HEK293 (cell line): ENCODE results near the gene ALPK3.

ENCODE experiments used
- CTCF ChIA-PET: fragments of 350-600 bp; formaldehyde crosslinking; extraction: SDS; loops from one replicate; lab custom pipeline; 2021; ENCODE audit warnings: antibody characterized with exemption; lab: Yijun Ruan, JAX
- POLR2A ChIA-PET: fragments of 300-600 bp; formaldehyde crosslinking; extraction: SDS; loops from one replicate; lab custom pipeline; 2020; ENCODE audit warnings: antibody characterized with exemption, inconsistent platforms; lab: Yijun Ruan, JAX
- H3K27ac ChIP-seq: fragments of 200-500 bp; sonication (Bioruptor generic); 2 replicates; pipeline ENCODE4 v1.5.1; 2014; ENCODE audit warnings: low read depth, low read length, control low read depth, inconsistent platforms; ENCODE audit errors: extremely low read depth
- H3K36me3 ChIP-seq, 2 experiments: fragments of 200-500 bp in 1 of 2; sonication (Bioruptor generic) in 1 of 2; 1 replicate in 1 of 2; 2 replicates in 1 of 2; pipeline ENCODE4 v1.5.1; 2014 to 2017; ENCODE audit warnings: inconsistent platforms in 2 of 2, low read length in 2 of 2; ENCODE audit not compliant: control insufficient read depth in 2 of 2, insufficient read depth in 1 of 2
- H3K4me1 ChIP-seq: fragments of 200-500 bp; sonication (Bioruptor generic); 2 replicates; pipeline ENCODE4 v1.5.1; 2014; ENCODE audit warnings: mild to moderate bottlenecking, low read length, inconsistent platforms; ENCODE audit not compliant: control insufficient read depth, insufficient read depth
- H3K4me3 ChIP-seq: 2 replicates; pipeline ENCODE4 v1.5.1; 2011; ENCODE audit warnings: low read depth, mild to moderate bottlenecking, control low read depth, low read length, moderate library complexity
- H3K9me3 ChIP-seq: fragments of 200-500 bp; sonication (Bioruptor generic); 2 replicates; pipeline ENCODE4 v1.5.1; 2014; ENCODE audit warnings: low read depth, low read length, inconsistent platforms; ENCODE audit not compliant: control insufficient read depth, insufficient read depth
- IKZF3 ChIP-seq: fragments of 450-650 bp; IDR thresholded peaks from 2 replicates; pipeline ENCODE4 v1.5.0; 2018; ENCODE audit warnings: missing biosample characterization, mild to moderate bottlenecking, missing genetic modification characterization, moderate library complexity
- KLF8 ChIP-seq: fragments of 450-650 bp; formaldehyde crosslinking; IDR thresholded peaks from 2 replicates; pipeline ENCODE4 v1.5.1; 2016; ENCODE audit warnings: missing biosample characterization, missing genetic modification characterization
- MEIS1 ChIP-seq: sonication (generic); formaldehyde crosslinking; IDR thresholded peaks from 2 replicates; pipeline ENCODE4 v1.8.1; 2022; ENCODE audit warnings: missing genetic modification reagents, mild to moderate bottlenecking, borderline replicate concordance
- SETDB1 ChIP-seq: IDR thresholded peaks from one replicate; pipeline ENCODE4 v1.6.1; 2017; ENCODE audit warnings: mild to moderate bottlenecking, low read length, moderate library complexity, mixed read lengths; ENCODE audit not compliant: insufficient read length
- SP3 ChIP-seq: fragments of 450-650 bp; formaldehyde crosslinking; IDR thresholded peaks from 2 replicates; pipeline ENCODE4 v1.5.1; 2016; ENCODE audit warnings: missing biosample characterization, missing genetic modification characterization
- YY2 ChIP-seq: fragments of 450-650 bp; formaldehyde crosslinking; IDR thresholded peaks from 2 replicates; pipeline ENCODE4 v1.5.1; 2016; ENCODE audit warnings: missing biosample characterization, missing genetic modification characterization
- ZBTB8A ChIP-seq: fragments of 450-650 bp; formaldehyde crosslinking; IDR thresholded peaks from 2 replicates; pipeline ENCODE4 v1.5.1; 2016; ENCODE audit warnings: missing biosample characterization, missing genetic modification characterization
- ZFHX2 ChIP-seq: fragments of 450-650 bp; formaldehyde crosslinking; conservative IDR thresholded peaks from 2 replicates; pipeline ENCODE4 v1.5.1; 2016; ENCODE audit warnings: missing biosample characterization, missing genetic modification characterization
- ZFP37 ChIP-seq: fragments of 450-650 bp; formaldehyde crosslinking; IDR thresholded peaks from 2 replicates; pipeline ENCODE4 v1.5.1; 2016; ENCODE audit warnings: missing biosample characterization, missing genetic modification characterization
- ZFP41 ChIP-seq: fragments of 450-650 bp; formaldehyde crosslinking; IDR thresholded peaks from 2 replicates; pipeline ENCODE4 v1.5.1; 2016; ENCODE audit warnings: missing biosample characterization, missing genetic modification characterization, borderline replicate concordance
- ZNF114 ChIP-seq: fragments of 450-650 bp; formaldehyde crosslinking; IDR thresholded peaks from 2 replicates; pipeline ENCODE4 v1.5.0; 2017; ENCODE audit warnings: missing biosample characterization, missing genetic modification characterization
- ZNF121 ChIP-seq: fragments of 450-650 bp; formaldehyde crosslinking; IDR thresholded peaks from 2 replicates; pipeline ENCODE4 v1.5.1; 2016; ENCODE audit warnings: missing biosample characterization, missing genetic modification characterization
- ZNF133 ChIP-seq: fragments of 450-650 bp; formaldehyde crosslinking; IDR thresholded peaks from 2 replicates; pipeline ENCODE4 v1.5.1; 2016; ENCODE audit warnings: missing biosample characterization, missing genetic modification characterization
- ZNF155 ChIP-seq: fragments of 450-650 bp; formaldehyde crosslinking; IDR thresholded peaks from 2 replicates; pipeline ENCODE4 v1.5.1; 2016; ENCODE audit warnings: missing biosample characterization, missing genetic modification characterization
- ZNF223 ChIP-seq: fragments of 450-650 bp; formaldehyde crosslinking; IDR thresholded peaks from 2 replicates; pipeline ENCODE4 v1.5.1; 2016; ENCODE audit warnings: missing biosample characterization, missing genetic modification characterization
- ZNF366 ChIP-seq: fragments of 450-650 bp; formaldehyde crosslinking; conservative IDR thresholded peaks from 2 replicates; pipeline ENCODE4 v1.5.1; 2016; ENCODE audit warnings: missing biosample characterization, missing genetic modification characterization
- ZNF501 ChIP-seq: fragments of 450-650 bp; formaldehyde crosslinking; IDR thresholded peaks from 2 replicates; pipeline ENCODE4 v1.5.1; 2016; ENCODE audit warnings: missing biosample characterization, missing genetic modification characterization
- ZNF530 ChIP-seq: fragments of 450-650 bp; formaldehyde crosslinking; IDR thresholded peaks from 2 replicates; pipeline ENCODE4 v1.5.1; 2016; ENCODE audit warnings: low read depth, missing biosample characterization, missing genetic modification characterization
- ZNF549 ChIP-seq: fragments of 450-650 bp; IDR thresholded peaks from 2 replicates; pipeline ENCODE4 v1.5.1; 2018; ENCODE audit warnings: missing biosample characterization, missing genetic modification characterization, mild to moderate bottlenecking, inconsistent platforms, moderate library complexity
- ZNF558 ChIP-seq: fragments of 450-650 bp; formaldehyde crosslinking; IDR thresholded peaks from 2 replicates; pipeline ENCODE4 v1.5.1; 2016; ENCODE audit warnings: missing biosample characterization, missing genetic modification characterization
- ZNF571 ChIP-seq: fragments of 450-650 bp; formaldehyde crosslinking; IDR thresholded peaks from 2 replicates; pipeline ENCODE4 v1.5.0; 2017; ENCODE audit warnings: missing biosample characterization, missing genetic modification characterization
- ZNF585B ChIP-seq: fragments of 450-650 bp; formaldehyde crosslinking; IDR thresholded peaks from 2 replicates; pipeline ENCODE4 v1.5.1; 2016; ENCODE audit warnings: missing biosample characterization, missing genetic modification characterization
- ZNF621 ChIP-seq: fragments of 450-650 bp; formaldehyde crosslinking; IDR thresholded peaks from 2 replicates; pipeline ENCODE4 v1.5.1; 2017; ENCODE audit warnings: missing biosample characterization, missing genetic modification characterization
- ZNF624 ChIP-seq: fragments of 450-650 bp; formaldehyde crosslinking; IDR thresholded peaks from 2 replicates; pipeline ENCODE4 v1.5.1; 2017; ENCODE audit warnings: missing biosample characterization, missing genetic modification characterization
- ZNF654 ChIP-seq: fragments of 450-650 bp; formaldehyde crosslinking; IDR thresholded peaks from 2 replicates; pipeline ENCODE4 v1.5.1; 2016; ENCODE audit warnings: low read depth, missing biosample characterization, missing genetic modification characterization
- ZNF777 ChIP-seq: fragments of 450-650 bp; formaldehyde crosslinking; IDR thresholded peaks from 2 replicates; pipeline ENCODE4 v1.5.1; 2017; ENCODE audit warnings: missing biosample characterization, missing genetic modification characterization, borderline replicate concordance
- ZNF830 ChIP-seq: fragments of 450-650 bp; IDR thresholded peaks from 2 replicates; pipeline ENCODE4 v1.5.0; 2018; ENCODE audit warnings: missing biosample characterization, missing genetic modification characterization, low read depth, mild to moderate bottlenecking, moderate library complexity
- ZXDB ChIP-seq: fragments of 450-650 bp; formaldehyde crosslinking; IDR thresholded peaks from 2 replicates; pipeline ENCODE4 v1.5.1; 2016; ENCODE audit warnings: missing biosample characterization, missing genetic modification characterization
- TF ChIP-seq, protein P1 (sequence below): fragments of 450-650 bp; formaldehyde crosslinking; IDR thresholded peaks from 2 replicates; pipeline ENCODE4 v1.5.1; 2016; ENCODE audit warnings: missing biosample characterization, missing genetic modification characterization
- TF ChIP-seq, protein P2 (sequence below): fragments of 450-650 bp; formaldehyde crosslinking; IDR thresholded peaks from 2 replicates; pipeline ENCODE4 v1.5.1; 2016; ENCODE audit warnings: missing biosample characterization, missing genetic modification characterization

The ALPK3 gene

DNA sequence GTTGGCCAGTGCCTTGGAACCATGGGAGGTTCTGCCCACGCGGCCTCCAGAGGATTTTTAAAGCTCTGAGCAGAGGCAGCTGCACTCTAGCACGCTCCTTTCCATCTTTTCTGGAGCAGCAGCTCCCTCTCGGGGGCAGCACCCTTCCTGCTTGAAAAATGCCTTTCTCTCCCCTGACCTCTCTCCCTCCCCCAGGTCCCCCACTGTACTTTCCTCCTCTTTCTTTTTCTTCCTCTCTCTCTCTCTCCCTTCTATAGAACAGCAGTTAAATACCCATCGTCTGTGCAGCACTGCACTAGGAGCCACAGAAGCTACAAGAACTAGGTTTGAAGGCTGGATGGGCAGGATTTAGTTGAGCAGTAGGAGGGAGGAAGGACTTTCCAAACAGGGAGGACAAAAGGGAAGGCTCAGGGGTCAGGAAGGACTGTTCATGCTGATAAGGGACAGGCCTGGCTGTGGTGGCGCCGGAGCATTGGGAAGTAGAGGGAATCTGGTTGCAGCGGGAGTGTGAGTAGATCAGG lies 4.4 kb downstream of the ALPK3 start:
- peaks cover 7% of the 10 kb centered on the region; the same call in 1 of the 2 replicates for H3K4me1 ChIP-seq
- H3K36me3 ChIP-seq = no peaks in the 10 kb centered on the region
- no peaks in the 10 kb centered on the region for H3K9me3 ChIP-seq
- CTCF ChIA-PET = interaction anchor here (0.7 to 2.0 kb wide), 6 partner anchors 11 to 240 kb away, joined by 3 to 8 read pairs (median 4); no protein-coding TSS in a partner anchor
- H3K4me3 ChIP-seq = no peak overlapping the region
- TF ChIP-seq, protein P1, sequence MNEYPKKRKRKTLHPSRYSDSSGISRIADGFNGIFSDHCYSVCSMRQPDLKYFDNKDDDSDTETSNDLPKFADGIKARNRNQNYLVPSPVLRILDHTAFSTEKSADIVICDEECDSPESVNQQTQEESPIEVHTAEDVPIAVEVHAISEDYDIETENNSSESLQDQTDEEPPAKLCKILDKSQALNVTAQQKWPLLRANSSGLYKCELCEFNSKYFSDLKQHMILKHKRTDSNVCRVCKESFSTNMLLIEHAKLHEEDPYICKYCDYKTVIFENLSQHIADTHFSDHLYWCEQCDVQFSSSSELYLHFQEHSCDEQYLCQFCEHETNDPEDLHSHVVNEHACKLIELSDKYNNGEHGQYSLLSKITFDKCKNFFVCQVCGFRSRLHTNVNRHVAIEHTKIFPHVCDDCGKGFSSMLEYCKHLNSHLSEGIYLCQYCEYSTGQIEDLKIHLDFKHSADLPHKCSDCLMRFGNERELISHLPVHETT (tag by site-specific recombination) = no peak
- TF ChIP-seq ZNF571 (no peak), ZNF121 (no peak), ZNF366 (tag by site-specific recombination) (no peak), IKZF3 (tag by site-specific recombination) (no peak), ZNF133 (tag by site-specific recombination) (no peak), ZNF530 (tag by site-specific recombination) (no peak), ZXDB (tag by site-specific recombination) (no peak), SETDB1 (no peak), ZNF549 (tag by site-specific recombination) (no peak)
- POLR2A ChIA-PET = interaction anchor here (1.0 to 1.3 kb wide), 2 partner anchors 105 to 106 kb away, joined by 4 read pairs; partner anchors contain the start of gene SEC11A
- H3K27ac ChIP-seq = no peak overlapping the region

DNA sequence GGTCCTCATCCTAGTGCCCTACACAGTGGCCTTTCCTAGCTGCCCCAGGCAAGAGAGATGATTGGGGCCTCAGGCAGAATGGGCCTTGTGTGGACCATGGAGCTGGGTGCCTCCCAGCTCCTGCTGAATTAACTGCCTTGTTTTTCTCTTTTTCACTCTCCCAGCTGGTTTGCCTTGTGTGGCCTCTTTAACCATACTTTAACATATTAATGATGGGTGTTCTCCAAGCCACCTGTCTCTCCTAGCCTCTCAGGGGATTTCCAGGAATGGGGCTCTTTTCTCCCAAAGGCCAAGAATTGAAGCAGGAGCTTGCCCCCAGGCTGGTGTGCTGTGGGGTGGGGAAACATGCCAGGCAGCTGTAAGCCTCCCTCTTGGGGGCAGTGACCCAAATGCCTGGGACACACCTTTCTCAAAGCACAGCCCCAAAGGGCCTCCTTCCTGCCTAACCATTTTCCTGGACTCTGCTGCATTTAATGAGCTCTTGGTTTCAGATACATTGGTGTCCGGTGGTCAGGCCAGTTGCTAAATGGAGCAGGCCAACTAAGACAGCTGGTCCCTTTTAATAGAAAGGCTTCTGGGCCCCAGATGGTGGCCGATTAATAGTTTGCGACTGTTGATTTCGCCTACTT lies 5.6 kb downstream of the ALPK3 start:
- H3K4me1 ChIP-seq = peaks cover 7% of the 10 kb centered on the region; the same call in 1 of the 2 replicates
- H3K36me3 ChIP-seq = no peaks in the 10 kb centered on the region
- no peak overlapping the region for H3K27ac ChIP-seq
- ChIA-PET CTCF (interaction anchor here (0.6 to 2.0 kb wide), 10 partner anchors 10 to 489 kb away, joined by 3 to 8 read pairs (median 4); no protein-coding TSS in a partner anchor), POLR2A (interaction anchor here (0.7 to 1.3 kb wide), 3 partner anchors 56 to 214 kb away, joined by 3 to 4 read pairs (median 3); partner anchors contain the start of gene SEC11A)
- TF ChIP-seq ZNF223 (tag by site-specific recombination) = no peak
- TF ChIP-seq ZNF585B (tag by site-specific recombination) = no peak
- TF ChIP-seq ZNF558 (tag by site-specific recombination) = no peak
- TF ChIP-seq MEIS1 (CRISPR knock-in tag) = no peak
- TF ChIP-seq ZNF155 (tag by site-specific recombination) = no peak
- TF ChIP-seq ZNF624 (tag by site-specific recombination) = no peak
- TF ChIP-seq SP3 (tag by site-specific recombination) = no peak
- TF ChIP-seq ZBTB8A (tag by site-specific recombination) = no peak
- TF ChIP-seq ZNF133 (tag by site-specific recombination) = no peak
- TF ChIP-seq ZNF830 (tag by site-specific recombination) = no peak
- no peak overlapping the region for H3K4me3 ChIP-seq
- no peaks in the 10 kb centered on the region for H3K9me3 ChIP-seq

DNA sequence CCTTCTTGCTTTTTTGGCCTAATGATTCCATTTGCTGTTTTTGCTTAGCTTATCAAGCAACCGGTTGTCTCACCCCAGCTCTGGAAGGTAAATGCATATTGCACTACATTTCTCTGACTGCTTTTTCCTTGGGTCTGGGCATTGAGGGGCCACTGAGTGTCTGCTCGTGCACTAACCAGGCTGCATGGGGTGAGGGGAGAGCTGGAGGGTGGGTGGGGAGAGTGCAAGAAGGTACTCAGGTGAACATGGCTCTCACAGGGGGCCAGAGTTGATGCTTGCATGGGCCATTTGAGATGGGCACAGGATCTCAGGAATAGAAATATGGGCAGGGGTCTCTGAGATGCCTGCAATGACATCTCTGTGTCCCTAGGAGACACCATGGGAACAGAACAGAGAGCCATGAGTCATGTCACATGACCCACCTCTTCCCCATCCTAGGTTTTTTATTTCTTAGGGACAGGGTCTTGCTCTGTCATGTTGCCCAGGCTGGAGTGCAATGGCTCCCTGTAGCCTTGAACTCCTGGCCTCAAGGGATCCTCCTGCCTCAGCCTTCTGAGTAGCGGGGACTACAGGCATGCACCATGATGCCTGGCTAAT lies 6.2 kb downstream of the ALPK3 start:
- CTCF ChIA-PET = interaction anchor here (0.6 to 1.4 kb wide), 7 partner anchors 10 to 488 kb away, joined by 3 to 6 read pairs (median 3); no protein-coding TSS in a partner anchor
- Histone ChIP-seq H3K9me3 (no peaks in the 10 kb centered on the region), H3K4me1 (peaks cover under 1% of the 10 kb centered on the region; the same call in 1 of the 2 replicates), H3K4me3 (no peak overlapping the region), H3K27ac (no peak overlapping the region), H3K36me3 (no peaks in the 10 kb centered on the region)
- POLR2A ChIA-PET = interaction anchor here (0.7 to 1.0 kb wide), 2 partner anchors 55 to 215 kb away, joined by 3 read pairs; no protein-coding TSS in a partner anchor
- TF ChIP-seq, protein P2, sequence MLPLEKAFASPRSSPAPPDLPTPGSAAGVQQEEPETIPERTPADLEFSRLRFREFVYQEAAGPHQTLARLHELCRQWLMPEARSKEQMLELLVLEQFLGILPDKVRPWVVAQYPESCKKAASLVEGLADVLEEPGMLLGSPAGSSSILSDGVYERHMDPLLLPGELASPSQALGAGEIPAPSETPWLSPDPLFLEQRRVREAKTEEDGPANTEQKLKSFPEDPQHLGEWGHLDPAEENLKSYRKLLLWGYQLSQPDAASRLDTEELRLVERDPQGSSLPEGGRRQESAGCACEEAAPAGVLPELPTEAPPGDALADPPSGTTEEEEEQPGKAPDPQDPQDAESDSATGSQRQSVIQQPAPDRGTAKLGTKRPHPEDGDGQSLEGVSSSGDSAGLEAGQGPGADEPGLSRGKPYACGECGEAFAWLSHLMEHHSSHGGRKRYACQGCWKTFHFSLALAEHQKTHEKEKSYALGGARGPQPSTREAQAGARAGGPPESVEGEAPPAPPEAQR (tag by site-specific recombination) = no peak
- TF ChIP-seq ZFP41 (tag by site-specific recombination) (no peak), ZNF549 (tag by site-specific recombination) (no peak), ZNF501 (no peak), ZNF777 (tag by site-specific recombination) (no peak), ZFHX2 (tag by site-specific recombination) (no peak), KLF8 (no peak), ZNF654 (no peak), ZFP37 (tag by site-specific recombination) (no peak), ZNF624 (tag by site-specific recombination) (no peak), YY2 (tag by site-specific recombination) (no peak), ZNF114 (tag by site-specific recombination) (no peak), ZNF621 (no peak)
